ENCODE data around the gene NANOS3.
"Not testable (repeated sequence)": the region's sequence is repeated elsewhere in the genome, so short reads cannot be mapped to it uniquely, and the experiment has no call there.

The NANOS3 gene

GRCh38 chr19:13920940-13921747, 44.2 kb downstream of the NANOS3 start:
- peak; percentile 20 to 46 for DNase-seq

DNA sequence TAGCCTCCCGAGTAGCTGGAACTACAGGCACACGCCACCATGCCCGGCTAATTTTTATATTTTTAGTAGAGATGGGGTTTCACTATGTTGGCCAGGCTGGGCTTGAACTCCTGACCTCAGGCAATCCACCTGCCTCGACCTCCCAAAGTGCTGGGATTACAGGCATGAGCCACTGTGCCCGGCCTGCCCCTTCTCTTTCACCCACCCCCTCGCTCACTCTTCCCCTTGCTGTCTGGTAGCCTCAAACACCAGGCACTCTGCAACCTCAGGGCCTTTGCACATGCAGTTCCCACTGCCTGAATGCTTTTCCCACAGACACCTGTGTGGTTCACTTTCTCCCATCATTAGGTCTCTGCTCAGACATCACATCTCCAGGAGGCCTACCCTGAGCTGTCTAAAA, 45.2 kb downstream of the NANOS3 start:
- DNase-seq = not testable (repeated sequence)

DNA sequence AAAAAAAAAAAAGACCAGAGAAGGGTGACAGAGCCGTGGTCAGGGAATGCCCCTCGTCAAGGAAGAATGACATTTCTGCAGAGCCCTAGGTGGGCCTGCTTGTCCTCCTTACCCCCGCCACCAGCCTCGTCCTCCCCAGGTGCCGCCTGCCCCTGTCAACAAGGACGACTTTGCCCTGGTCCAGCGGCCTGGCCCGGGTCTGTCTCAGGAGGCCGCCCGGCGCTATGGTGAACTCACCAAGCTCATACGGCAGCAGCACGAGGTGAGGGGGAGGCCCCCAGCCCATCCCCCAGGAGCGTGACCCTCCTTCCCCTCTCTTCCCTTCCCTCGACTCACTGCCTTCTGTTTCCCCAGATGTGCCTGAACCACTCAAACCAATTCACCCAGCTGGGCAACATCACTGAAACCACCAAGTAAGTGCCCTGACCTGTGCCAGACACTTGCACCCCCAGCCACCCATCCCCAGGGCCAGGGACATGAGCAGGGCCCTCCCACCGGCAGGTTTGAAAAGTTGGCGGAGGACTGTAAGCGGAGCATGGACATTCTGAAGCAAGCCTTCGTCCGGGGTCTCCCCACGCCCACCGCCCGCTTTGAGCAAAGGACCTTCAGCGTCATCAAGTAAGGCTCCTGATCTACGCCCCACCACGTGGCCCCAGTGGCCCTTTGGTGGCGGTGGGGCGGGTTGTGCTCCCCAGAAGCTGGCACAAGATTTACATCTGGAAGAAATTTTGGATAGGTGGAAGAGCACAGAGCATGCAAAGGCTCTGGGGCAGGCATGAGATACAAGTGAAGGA, 46.5 kb downstream of the NANOS3 start:
- no peak for DNase-seq

- DNase-seq = no peak
Measured at GRCh38 chr19:13926010-13926409, 49.1 kb downstream of the NANOS3 start.

- no peak for DNase-seq
Measured at GRCh38 chr19:13926715-13927114, 49.8 kb downstream of the NANOS3 start.

DNA sequence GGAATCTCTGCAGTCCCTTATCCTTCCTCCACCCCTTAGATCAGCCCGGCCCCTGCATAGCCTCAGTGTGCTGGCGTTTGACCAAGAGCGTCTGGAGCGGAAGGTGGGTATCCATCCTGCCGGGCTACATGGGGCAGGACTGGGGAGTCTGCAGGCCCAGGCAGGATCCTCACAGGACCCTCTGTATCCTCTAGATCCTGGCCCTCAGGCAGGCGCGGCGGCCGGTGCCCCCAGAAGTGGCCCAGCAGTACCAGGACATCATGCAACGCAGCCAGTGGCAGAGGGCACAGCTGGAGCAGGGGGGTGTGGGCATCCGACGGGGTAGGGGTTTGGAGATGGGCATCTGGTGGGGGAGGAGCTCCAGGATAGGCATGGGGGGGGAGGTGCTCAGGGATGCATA, 52.4 kb downstream of the NANOS3 start:
- DNase-seq = no peak

DNA sequence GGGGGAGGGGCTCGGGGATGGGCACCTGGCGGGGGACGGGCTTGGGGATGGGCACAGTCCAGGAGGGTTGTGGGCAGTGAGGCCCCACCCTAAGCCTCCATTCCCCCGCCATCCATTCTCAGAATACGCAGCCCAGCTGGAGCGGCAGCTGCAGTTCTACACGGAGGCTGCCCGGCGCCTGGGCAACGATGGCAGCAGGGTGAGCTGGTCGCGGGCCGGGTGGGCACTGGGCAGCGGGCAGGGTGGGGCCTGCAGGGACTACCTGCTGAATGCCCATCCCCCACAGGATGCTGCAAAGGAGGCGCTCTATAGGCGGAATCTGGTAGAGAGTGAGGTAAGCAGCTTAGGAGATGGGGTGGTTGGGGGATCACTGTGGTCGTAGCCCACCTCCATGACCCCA, 53.0 kb downstream of the NANOS3 start:
- no peak for DNase-seq

All from CD4-positive, alpha-beta T cell treated with Interferon alpha-2 for 1 hour (primary cell).